Calu3 (cell line): ENCODE results near the gene NTRK2. TPM values are rescaled to one million over a fixed set of nuclear protein-coding genes. Genes with fewer than 3 reads are reported as not detected.

Experiments
- BruUV-seq: library from RNA; stranded (reverse); fragments of 400-500 nt; replicated peaks from 2 replicates; lab custom pipeline; 2021; lab: Mats Ljungman, UMichigan
- CTCF ChIA-PET: fragments of 300-600 bp; sonication (Branson Sonifier 250); formaldehyde crosslinking; loops from one replicate; lab custom pipeline; 2022; ENCODE audit warnings: antibody characterized with exemption; lab: Charles Lee
- DNase-seq: peaks from one replicate; pipeline ENCODE4 v3.0.0; 2022
- H3K27ac Mint-ChIP-seq: one replicate; pipeline ENCODE4 v1.8.0; 2022; ENCODE audit warnings: mixed read lengths; ENCODE audit not compliant: unreplicated experiment
- H3K27me3 Mint-ChIP-seq: one replicate; pipeline ENCODE4 v1.8.0; 2022; ENCODE audit warnings: mixed read lengths; ENCODE audit not compliant: unreplicated experiment
- H3K36me3 Mint-ChIP-seq: one replicate; pipeline ENCODE4 v1.8.0; 2022; ENCODE audit warnings: mild to moderate bottlenecking, moderate library complexity, mixed read lengths; ENCODE audit not compliant: insufficient read depth, unreplicated experiment
- H3K4me1 Mint-ChIP-seq: one replicate; pipeline ENCODE4 v1.8.0; 2022; ENCODE audit warnings: mild to moderate bottlenecking, low read depth, mixed read lengths; ENCODE audit not compliant: unreplicated experiment
- H3K4me3 Mint-ChIP-seq: one replicate; pipeline ENCODE4 v1.8.0; 2022; ENCODE audit warnings: mild to moderate bottlenecking, low read depth, moderate library complexity, mixed read lengths; ENCODE audit not compliant: unreplicated experiment
- H3K9me3 Mint-ChIP-seq: one replicate; pipeline ENCODE4 v1.8.0; 2022; ENCODE audit warnings: low read depth, mixed read lengths; ENCODE audit not compliant: unreplicated experiment
- CTCF ChIP-seq: fragments of 200-600 bp; IDR thresholded peaks from one replicate; pipeline ENCODE4 v1.8.0; 2022; ENCODE audit warnings: antibody characterized with exemption; ENCODE audit not compliant: unreplicated experiment
- intact Hi-C: fragments of 100-400 bp; cut with micrococcal nuclease; formaldehyde crosslinking; loops from one replicate; pipeline ENCODE4 v1.10.0; 2022; ENCODE audit not compliant: unreplicated experiment
- total RNA-seq: library from RNA; stranded (reverse); gene quantifications from 2 replicates; pipeline ENCODE4 v1.2.3, GENCODE V29; 2022

The NTRK2 gene
- total RNA-seq, 1 experiment from 2014 or later, result 2.1 TPM

GRCh38 chr9:84858364-84858763, 188.8 kb downstream of the NTRK2 start:
- no TSS peak for BruUV-seq

GRCh38 chr9:84860249-84861115, 191.0 kb downstream of the NTRK2 start:
- H3K4me3 Mint-ChIP-seq, result no peak overlapping the region
- CTCF ChIA-PET, result no interaction called here
- no TSS peak for BruUV-seq
- H3K9me3 Mint-ChIP-seq, result no peaks in the 10 kb centered on the region
- H3K4me1 Mint-ChIP-seq, result no peaks in the 10 kb centered on the region
- no peak for TF ChIP-seq CTCF
- DNase-seq, result no peak
- H3K36me3 Mint-ChIP-seq, result no peaks in the 10 kb centered on the region
- H3K27ac Mint-ChIP-seq, result no peak overlapping the region
- no peaks in the 10 kb centered on the region for H3K27me3 Mint-ChIP-seq
- intact Hi-C loops, result no loop called here

More at GRCh38 chr9:84858364-84858763, 188.8 kb downstream of the NTRK2 start:
- Mint-ChIP-seq H3K36me3 (no peaks in the 10 kb centered on the region), H3K4me1 (no peaks in the 10 kb centered on the region), H3K4me3 (no peak overlapping the region), H3K27me3 (no peaks in the 10 kb centered on the region), H3K27ac (no peak overlapping the region), H3K9me3 (no peaks in the 10 kb centered on the region)
- no peak for DNase-seq
- TF ChIP-seq CTCF, result no peak
- CTCF ChIA-PET, result no interaction called here
- intact Hi-C loops, result no loop called here

- intact Hi-C loops, result no loop called here
- DNase-seq, result no peak
- no peaks in the 10 kb centered on the region for H3K27me3 Mint-ChIP-seq
- H3K27ac Mint-ChIP-seq, result no peak overlapping the region
- TF ChIP-seq CTCF, result no peak
- no peak overlapping the region for H3K4me3 Mint-ChIP-seq
- H3K36me3 Mint-ChIP-seq, result no peaks in the 10 kb centered on the region
- no TSS peak for BruUV-seq
- CTCF ChIA-PET, result no interaction called here
- no peaks in the 10 kb centered on the region for H3K9me3 Mint-ChIP-seq
- no peaks in the 10 kb centered on the region for H3K4me1 Mint-ChIP-seq
Measured at GRCh38 chr9:84861455-84861854, 191.9 kb downstream of the NTRK2 start.

- no peak for TF ChIP-seq CTCF
- no peaks in the 10 kb centered on the region for H3K9me3 Mint-ChIP-seq
- no TSS peak for BruUV-seq
- H3K27ac Mint-ChIP-seq, result no peak overlapping the region
- no peak overlapping the region for H3K4me3 Mint-ChIP-seq
- no peak for DNase-seq
- intact Hi-C loops, result no loop called here
- H3K27me3 Mint-ChIP-seq, result no peaks in the 10 kb centered on the region
- CTCF ChIA-PET, result no interaction called here
- H3K4me1 Mint-ChIP-seq, result no peaks in the 10 kb centered on the region
- no peaks in the 10 kb centered on the region for H3K36me3 Mint-ChIP-seq
Measured at GRCh38 chr9:84862308-84862707, 192.8 kb downstream of the NTRK2 start.
